GM19238 (cell line): ENCODE data around the gene C1QTNF1.

ENCODE experiments used
- DNase-seq: peaks from one replicate; pipeline ENCODE4 v3.0.0; 2011; ENCODE audit warnings: low spot score; ENCODE audit not compliant: insufficient read length

C1QTNF1 gene

GRCh38 chr17:79078476-79079190 lies 54.7 kb downstream of the C1QTNF1 start:
- no peak for DNase-seq

GRCh38 chr17:79079421-79080200 lies 55.6 kb downstream of the C1QTNF1 start:
- DNase-seq, result no peak

- DNase-seq, result no peak
Observed at GRCh38 chr17:79080349-79080748, 56.4 kb downstream of the C1QTNF1 start.

DNA sequence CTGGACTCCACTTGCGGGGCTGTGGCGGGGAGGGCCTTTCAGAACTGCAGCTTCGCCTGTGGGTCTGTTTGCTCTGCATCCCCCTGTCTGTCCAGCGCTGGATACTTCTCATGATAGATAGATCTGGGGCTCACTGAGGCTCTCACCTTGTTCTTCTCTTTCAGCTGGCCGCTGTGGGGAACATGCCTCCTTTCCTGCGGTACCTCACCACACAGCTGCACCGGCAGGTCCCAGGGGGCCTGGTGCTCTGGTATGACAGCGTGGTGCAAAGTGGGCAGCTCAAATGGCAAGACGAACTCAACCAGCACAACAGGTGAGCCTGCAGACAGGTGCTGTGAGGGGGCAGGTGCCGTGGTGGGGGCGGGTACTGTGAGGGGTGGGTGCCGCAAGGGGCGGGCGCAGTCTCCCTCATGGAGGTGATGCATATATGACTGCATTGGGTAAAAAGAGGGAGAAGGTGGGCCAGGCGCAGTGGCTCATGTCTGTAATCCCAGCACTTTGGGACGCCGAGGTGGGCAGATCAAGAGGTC lies 56.9 kb downstream of the C1QTNF1 start:
- no peak for DNase-seq

DNA sequence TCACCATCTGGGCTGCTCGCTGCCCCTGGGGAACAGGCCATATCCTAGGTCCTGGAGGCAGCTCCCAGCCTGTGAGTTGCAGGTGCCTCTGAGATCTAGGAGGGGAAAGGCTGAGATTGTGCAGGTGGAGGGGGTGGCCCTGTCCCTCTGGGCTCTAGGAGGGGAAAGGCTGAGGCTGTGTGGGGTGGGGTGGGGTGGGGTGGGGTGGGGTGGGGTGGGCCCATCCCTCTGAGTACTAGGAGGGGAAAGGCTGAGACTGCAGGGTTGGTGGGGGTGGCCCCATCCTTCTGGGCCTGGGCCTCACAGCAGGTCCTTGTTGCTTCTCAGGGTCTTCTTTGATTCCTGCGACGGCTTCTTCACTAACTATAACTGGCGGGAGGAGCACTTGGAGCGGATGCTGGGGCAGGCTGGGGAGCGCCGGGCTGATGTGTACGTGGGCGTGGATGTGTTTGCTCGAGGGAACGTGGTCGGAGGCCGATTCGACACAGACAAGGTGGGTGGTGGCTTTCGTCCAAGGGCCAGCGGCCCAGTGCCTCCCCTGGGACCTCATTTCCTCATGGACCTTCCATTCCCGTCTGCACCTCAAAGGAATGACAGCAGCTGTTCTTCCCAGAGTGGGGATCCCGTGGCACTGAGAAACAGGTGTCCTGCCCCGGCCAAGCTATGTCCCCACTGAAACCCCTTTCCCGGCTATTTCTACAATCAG lies 57.8 kb downstream of the C1QTNF1 start:
- no peak for DNase-seq

- DNase-seq, result peak; percentile 62
Observed at GRCh38 chr17:79082311-79083190, 58.6 kb downstream of the C1QTNF1 start.

DNA sequence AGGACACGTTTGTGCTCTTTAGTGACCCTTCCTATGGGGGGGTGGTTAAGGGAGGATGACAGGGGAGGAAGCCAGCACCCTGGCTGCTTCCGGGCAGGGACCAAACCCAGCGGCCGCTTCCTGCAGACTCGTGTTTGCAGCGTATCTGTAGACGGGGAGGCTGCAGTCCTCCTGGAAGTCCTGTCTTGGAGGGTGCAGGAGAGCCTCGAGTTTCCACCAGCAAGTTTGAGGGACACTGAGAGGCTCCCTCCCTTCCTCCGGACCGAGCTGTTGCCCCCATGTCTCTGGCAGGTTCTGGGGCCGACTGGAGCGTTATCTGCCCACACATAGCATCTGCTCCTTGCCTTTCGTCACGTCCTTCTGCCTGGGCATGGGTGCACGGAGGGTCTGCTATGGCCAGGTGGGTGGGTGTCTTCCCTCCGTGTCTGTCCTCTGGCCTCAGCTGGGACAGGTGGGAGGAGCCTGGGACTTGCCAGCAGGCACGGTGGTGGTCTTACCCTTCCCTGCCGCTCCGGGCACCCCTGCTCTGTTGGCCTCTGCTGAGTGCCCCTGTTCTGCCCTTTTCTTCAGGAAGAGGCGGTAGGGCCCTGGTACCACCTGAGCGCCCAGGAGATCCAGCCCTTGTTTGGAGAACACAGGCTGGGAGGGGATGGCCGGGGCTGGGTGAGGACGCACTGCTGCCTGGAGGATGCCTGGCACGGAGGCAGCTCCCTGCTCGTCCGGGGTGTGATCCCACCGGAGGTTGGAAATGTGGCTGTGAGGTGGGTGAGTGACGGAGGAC lies 59.4 kb downstream of the C1QTNF1 start:
- DNase-seq, result no peak

- DNase-seq, result no peak
Observed at GRCh38 chr17:79084291-79085153, 60.6 kb downstream of the C1QTNF1 start.

- DNase-seq, result no peak
Observed at GRCh38 chr17:79085154-79085920, 61.4 kb downstream of the C1QTNF1 start.

GRCh38 chr17:79085921-79086551 lies 62.1 kb downstream of the C1QTNF1 start:
- DNase-seq, result no peak

DNA sequence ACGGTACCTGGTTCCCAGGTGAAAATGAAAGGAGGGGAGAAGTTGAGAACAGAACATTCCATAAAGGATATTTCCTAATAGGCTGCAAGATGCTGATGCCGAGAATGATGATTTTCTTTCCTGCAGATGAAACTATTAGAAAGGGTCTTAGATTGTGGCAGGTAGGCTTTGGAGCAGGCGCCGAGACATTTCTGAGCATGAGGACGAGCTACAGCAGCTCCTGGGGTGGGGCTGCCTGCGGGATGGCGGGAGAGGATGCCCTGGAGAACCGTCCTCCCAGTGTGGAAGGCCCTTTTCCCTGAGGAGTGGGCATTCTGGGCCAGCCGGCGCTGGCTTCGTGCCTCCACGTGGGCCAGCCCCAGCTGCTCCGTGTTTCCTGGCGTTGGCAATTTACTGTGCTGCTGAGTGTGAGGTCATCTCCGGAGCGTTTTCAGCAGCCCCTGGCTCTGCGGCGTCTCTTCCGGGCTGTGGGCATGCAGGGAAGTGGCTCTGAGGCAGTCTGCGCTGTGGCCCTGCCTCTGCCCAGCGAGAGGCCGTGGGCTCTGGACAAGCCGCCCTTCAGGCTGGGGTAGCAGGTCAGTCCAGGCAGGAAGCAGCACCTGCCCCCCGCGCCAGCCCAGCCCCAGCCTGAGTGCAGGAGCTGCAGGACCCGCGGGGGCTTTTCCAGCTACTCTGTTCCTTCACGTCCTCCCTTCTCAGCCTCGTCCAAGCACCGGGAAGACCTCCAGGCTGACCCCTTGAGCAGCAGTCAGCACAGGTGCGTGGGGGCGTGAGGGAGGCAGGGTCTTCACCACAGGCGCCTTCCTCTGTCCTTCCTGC lies 62.8 kb downstream of the C1QTNF1 start:
- DNase-seq, result no peak

- peak; percentile 88 for DNase-seq
Observed at GRCh38 chr17:79087428-79088143, 63.6 kb downstream of the C1QTNF1 start.

- no peak for DNase-seq
Observed at GRCh38 chr17:79088247-79088996, 64.5 kb downstream of the C1QTNF1 start.

- DNase-seq, result no peak
Observed at GRCh38 chr17:79088997-79089328, 65.0 kb downstream of the C1QTNF1 start.

DNA sequence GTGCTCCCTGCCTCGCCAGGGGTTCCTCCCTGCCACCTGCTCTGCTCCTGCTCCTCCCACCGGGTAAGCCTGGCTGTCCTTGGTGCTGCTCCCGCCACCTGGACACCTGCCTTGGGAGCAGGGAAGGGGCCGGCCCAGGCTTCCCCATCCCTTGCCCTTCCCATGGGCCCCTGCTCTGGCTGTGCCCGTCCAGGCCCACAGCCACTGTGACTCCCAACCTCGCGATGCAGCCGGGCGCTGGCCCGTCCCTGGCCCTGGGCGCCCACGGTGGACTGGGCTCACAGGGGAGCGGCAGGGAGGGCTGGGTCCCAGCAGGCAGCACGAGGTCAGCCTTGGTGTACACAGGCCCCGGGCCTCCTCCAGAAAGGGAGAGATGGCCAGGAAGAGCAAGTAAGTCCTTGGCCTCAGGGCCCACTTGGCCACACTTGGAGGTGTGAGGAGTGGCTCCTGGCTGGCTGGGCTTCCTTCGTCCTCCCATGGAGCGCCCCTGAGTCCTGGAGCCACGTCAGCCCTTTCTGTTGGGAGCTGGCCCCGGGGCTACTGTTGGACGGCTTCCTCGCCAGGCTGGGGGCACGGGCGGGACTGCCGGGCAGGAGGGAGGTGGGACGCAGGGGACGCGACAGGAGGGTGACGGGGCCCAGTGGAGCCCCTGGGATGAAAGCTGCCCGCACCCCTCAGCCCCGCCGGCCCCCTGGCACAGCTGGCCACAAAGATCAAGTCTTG lies 65.9 kb downstream of the C1QTNF1 start:
- no peak for DNase-seq
